ENCODE measurements around the gene EEIG2.
A peak's percentile ranks its signal among the peaks of the same experiment; 100 is the strongest.

Gene EEIG2

DNA sequence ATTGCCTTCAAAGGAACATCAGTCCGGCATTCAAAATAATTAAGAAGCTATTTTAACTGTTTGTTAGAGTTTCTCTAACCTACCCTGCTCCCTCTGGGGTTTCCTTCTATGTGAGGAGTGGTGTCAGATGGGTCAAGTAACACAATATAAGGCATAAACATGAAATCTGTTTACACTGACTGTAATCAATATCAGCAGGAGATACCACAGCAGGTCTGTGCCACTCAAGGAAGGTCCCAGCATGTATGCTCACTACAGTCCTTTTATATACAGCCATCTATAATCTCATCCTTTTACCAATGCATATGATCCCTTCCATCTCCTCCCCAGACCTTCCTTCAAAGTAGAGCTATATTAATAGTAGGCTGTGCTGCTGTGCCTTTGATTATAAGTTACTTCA lies 25.4 kb downstream of the EEIG2 start:
- no peak for DNase-seq

DNA sequence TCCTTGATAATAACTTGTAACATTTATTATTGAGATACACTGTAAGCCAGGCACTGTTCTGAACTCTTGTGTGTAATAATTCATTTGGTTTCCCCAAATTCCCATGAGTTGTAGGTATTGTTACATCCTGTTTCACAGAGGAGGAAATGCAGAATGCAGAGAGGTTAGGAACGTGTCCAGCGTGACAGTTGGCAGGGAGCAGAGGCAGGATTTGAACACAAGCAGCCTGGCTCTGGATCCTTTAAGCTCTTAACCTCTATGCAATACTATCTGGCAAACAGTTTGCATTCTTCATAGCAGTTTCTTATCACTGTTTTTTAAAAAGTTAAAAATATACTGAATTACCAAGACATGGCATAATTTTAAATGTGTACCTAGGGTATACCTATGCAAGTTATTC lies 30.5 kb downstream of the EEIG2 start:
- no peak for DNase-seq

DNA sequence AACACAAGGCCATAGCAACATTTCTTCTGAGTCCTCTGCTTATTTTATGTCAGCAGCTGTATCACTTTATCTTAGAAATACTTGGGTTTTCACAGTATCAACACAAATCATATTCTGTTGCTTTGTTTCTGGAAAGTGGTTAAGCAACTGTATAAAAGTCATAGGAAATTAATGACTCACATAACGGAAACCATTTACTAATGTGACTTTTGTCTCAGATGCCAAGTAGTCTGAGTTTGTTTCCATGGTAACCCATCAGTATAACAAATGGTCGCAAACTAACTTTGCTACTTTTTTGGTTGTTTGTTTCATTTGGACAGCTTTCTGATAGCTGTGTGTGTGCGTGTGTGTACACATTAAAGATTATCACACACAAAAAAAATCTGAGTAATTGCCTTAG lies 31.1 kb downstream of the EEIG2 start:
- no peak for DNase-seq

GRCh38 chr1:108591466-108591865 lies 31.6 kb downstream of the EEIG2 start:
- DNase-seq = no peak

DNA sequence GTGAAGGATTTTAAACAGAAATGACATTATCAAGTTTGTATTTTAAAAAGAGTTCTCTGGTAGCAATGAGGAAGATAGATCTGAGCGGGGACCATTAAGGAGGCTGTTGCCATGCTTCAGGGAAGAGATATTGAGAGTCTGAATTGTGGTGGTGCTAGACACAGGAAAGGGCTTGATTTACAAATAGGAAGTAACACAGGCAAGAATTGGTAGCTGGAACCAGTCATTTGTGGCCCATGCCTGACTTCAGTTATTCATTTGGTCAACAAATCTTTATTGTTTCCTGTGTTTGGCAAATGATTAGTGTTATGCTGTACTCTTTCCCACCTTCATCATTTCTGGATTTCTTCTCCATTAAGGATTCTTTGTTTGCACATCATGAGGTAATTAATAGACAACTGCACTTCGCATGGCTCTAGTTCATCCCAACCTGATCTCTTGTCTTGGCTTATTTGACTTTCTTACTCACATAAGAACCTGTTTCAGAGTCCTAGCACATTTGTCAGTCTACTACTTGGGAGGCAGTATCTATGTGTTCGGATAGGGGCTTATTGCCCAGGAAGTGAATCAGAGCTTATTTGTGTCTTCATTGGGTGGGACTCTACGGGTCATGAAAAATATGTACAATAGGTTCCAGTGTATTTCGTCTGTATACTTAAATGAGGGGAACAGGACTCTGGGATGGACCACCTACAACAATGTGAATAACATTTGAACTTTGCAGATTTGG lies 32.3 kb downstream of the EEIG2 start:
- no peak for DNase-seq

GRCh38 chr1:108593448-108593847 lies 33.5 kb downstream of the EEIG2 start:
- no peak for DNase-seq

- no peak for DNase-seq
These were observed 35.6 kb downstream of the EEIG2 start for GRCh38 chr1:108595507-108595906.

DNA sequence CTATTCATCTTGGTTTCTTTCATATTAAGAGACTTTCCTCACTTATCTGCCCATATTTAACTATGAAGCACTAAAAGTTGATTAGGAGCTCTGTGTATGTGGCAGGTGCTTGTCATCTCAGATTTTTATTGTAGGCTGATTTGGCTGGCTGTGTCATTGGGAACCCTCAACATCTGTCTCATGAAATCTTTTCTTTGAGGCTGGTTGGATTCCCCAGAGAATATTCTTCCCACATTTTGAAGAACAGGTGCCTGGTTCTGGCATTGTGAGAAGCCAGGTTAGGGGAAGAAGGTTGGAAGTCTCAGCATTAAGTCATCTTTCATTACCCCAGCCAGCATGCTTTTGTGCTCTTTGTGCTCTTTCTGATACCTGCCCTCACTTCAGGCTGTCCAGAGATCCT lies 37.1 kb downstream of the EEIG2 start:
- DNase-seq = no peak

DNA sequence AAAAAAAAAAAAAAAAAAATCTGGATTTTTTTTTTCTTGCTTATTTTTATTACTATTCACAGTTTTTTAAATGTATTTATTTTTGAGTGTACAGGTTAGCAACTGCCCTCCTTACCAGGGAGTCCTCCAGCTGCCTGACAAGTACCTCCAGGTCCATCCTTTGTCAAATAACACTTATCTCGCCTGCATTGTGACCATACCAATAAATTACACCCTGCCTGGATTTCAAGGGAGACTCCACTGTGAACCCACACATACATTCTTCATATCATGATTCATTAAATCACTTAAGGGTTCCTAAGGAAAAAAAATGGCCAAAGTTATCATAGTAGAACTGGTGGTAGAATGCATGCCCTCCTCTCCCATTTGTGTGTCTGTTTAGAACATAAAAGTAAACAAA lies 38.4 kb downstream of the EEIG2 start:
- no peak for DNase-seq

- no peak for DNase-seq
These were observed 40.6 kb downstream of the EEIG2 start for GRCh38 chr1:108600504-108600903.

GRCh38 chr1:108601708-108602410 lies 42.0 kb downstream of the EEIG2 start:
- no peak for DNase-seq

DNA sequence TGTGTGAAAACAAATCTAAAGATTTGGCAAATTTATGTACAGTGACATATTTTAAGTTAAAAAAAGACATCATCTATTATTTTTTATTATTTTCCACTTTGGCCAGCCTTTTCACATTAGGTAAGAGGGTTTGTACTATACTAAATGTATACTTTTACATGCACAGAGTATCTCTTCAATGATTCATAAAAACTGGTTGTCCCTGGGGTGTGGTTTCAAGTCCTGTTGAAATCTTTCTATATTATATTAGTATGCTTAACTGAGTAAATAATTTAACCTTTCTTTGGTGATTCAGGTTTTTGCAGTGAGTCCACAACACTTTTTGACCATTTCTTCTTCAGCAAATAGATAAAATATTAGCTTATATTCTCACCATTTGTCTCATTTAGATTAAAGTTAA lies 45.7 kb downstream of the EEIG2 start:
- DNase-seq = no peak

GRCh38 chr1:108606478-108606877 lies 46.6 kb downstream of the EEIG2 start:
- DNase-seq = no peak

GRCh38 chr1:108609483-108610049 lies 49.7 kb downstream of the EEIG2 start:
- DNase-seq = peak; percentile 76

Data from NCI-H774 (cell line).